GM12878 (cell line): ENCODE results near the gene RBP3. TPM values are rescaled to one million over a fixed set of nuclear protein-coding genes. Genes with fewer than 3 reads are reported as not detected.

ENCODE experiments used
- E4F1 ChIP-seq: fragments of 450-650 bp; IDR thresholded peaks from 2 replicates; pipeline ENCODE4 v1.6.1; 2018; ENCODE audit warnings: borderline replicate concordance, mild to moderate bottlenecking; ENCODE audit not compliant: partially characterized antibody
- HDGF ChIP-seq: fragments of 450-650 bp; IDR thresholded peaks from 2 replicates; pipeline ENCODE4 v1.6.1; 2016; ENCODE audit warnings: antibody characterized with exemption
- IRF5 ChIP-seq: fragments of 450-650 bp; IDR thresholded peaks from 2 replicates; pipeline ENCODE4 v1.6.1; 2017; ENCODE audit warnings: borderline replicate concordance
- MTA2 ChIP-seq: fragments of 450-650 bp; IDR thresholded peaks from 2 replicates; pipeline ENCODE4 v1.6.1; 2016; ENCODE audit warnings: low read depth, mild to moderate bottlenecking, moderate library complexity
- RB1 ChIP-seq: fragments of 450-650 bp; formaldehyde crosslinking; IDR thresholded peaks from 2 replicates; pipeline ENCODE4 v1.6.1; 2017; ENCODE audit warnings: mild to moderate bottlenecking, borderline replicate concordance
- REST ChIP-seq: IDR thresholded peaks from 2 replicates; pipeline ENCODE4 v1.6.1; 2012; ENCODE audit warnings: mild to moderate bottlenecking, low read depth, low read length
- TBL1XR1 ChIP-seq: IDR thresholded peaks from 2 replicates; pipeline ENCODE4 v1.6.1; 2012; ENCODE audit warnings: low read depth, low read length, improper control_type of control experiment
- polyA plus RNA-seq, 11 experiments: library from polyadenylated mRNA; depleted of rRNA in 4 of 11; unstranded in 6 of 11; stranded (reverse) in 5 of 11; fragments of >200 nt; fragmentation: Nextera tagmentation in 4 of 11; fragmentation: Illumina TruSeq in 1 of 11; extraction: Ambion mirVana in 4 of 11; extraction: Trizol in 1 of 11; gene quantifications; 1 replicate in 1 of 11; 2 replicates in 10 of 11; pipeline versions ENCODE4 v1.2.1 to v1.2.3, GENCODE V29; 2011 to 2016; ENCODE audit warnings: inconsistent platforms in 2 of 11, missing spikeins in 2 of 11, low read depth in 1 of 11
- total RNA-seq, 4 experiments: library from RNA; depleted of rRNA in 3 of 4; stranded (reverse); fragments of >200 nt in 3 of 4; fragmentation: Illumina TruSeq in 1 of 4; extraction: Trizol in 1 of 4; gene quantifications; 2 replicates each; pipeline versions ENCODE4 v1.2.1 to v1.2.3, GENCODE V29; 2013 to 2021

Gene RBP3
- total and polyA plus RNA-seq, 10 of the 15 experiments (the other 5 are each of a cell fraction or from before 2014, with no cell fraction given): not detected

GRCh38 chr10:47362199-47362598 lies 14.0 kb downstream of the RBP3 start (continued):
- no peak for TF ChIP-seq E4F1
- no peak for TF ChIP-seq HDGF
- no peak for TF ChIP-seq RB1
- no peak for TF ChIP-seq IRF5
- no peak for TF ChIP-seq TBL1XR1
- no peak for TF ChIP-seq MTA2
- no peak for TF ChIP-seq REST
